GM12872 (cell line): ENCODE results near the gene ANKRD60.

Experiments used
- TF ChIP-seq, protein P1 (sequence below): IDR thresholded peaks from 3 replicates; pipeline ENCODE4 v1.5.1; 2011; ENCODE audit warnings: low read depth, mild to moderate bottlenecking, low read length, moderate library complexity; ENCODE audit not compliant: insufficient read depth

The ANKRD60 gene

GRCh38 chr20:58208944-58209343 is 19.5 kb downstream of the ANKRD60 start:
- TF ChIP-seq, protein P1, sequence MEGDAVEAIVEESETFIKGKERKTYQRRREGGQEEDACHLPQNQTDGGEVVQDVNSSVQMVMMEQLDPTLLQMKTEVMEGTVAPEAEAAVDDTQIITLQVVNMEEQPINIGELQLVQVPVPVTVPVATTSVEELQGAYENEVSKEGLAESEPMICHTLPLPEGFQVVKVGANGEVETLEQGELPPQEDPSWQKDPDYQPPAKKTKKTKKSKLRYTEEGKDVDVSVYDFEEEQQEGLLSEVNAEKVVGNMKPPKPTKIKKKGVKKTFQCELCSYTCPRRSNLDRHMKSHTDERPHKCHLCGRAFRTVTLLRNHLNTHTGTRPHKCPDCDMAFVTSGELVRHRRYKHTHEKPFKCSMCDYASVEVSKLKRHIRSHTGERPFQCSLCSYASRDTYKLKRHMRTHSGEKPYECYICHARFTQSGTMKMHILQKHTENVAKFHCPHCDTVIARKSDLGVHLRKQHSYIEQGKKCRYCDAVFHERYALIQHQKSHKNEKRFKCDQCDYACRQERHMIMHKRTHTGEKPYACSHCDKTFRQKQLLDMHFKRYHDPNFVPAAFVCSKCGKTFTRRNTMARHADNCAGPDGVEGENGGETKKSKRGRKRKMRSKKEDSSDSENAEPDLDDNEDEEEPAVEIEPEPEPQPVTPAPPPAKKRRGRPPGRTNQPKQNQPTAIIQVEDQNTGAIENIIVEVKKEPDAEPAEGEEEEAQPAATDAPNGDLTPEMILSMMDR, result no peak

DNA sequence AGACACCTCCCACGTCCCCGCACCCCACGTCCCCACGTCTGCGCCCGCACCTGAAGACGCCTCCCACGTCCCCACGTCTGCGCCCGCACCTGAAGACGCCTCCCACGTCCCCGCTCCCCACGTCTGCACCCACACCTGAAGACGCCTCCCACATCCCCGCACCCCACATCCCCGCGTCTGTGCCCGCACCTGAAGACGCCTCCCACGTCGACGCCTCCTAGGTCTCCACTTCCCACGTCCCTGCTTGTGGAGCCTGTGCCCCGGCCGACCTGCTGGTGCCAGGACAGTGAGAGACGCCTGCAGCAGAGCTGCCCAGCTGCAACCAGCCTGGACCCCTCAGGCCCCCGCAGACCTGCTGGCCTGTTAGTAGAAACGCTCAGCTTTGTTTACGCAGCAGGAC is 22.6 kb downstream of the ANKRD60 start:
- TF ChIP-seq, protein P1, result no peak

DNA sequence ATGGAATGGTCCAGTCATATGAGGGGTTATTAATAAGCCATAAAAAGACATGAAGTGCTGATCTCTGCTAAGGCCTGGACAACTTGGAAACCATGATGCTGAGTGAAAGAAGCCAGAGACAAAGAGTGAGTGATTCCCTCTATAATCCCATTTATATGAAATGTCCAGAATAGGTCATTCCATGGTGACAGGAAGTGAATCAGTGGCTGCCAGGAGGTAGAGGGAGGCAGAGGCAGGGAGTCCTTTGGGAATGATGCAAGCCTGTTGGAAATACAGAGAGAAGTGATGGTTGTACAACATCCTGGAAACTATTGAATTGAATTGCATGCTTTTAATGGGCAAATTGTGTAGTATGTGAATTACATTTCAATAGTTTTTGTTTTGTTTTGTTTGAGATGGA is 26.4 kb downstream of the ANKRD60 start:
- TF ChIP-seq, protein P1, result no peak

- TF ChIP-seq, protein P1, result no peak
These were observed 26.8 kb downstream of the ANKRD60 start for GRCh38 chr20:58201616-58202015.

- TF ChIP-seq, protein P1, result no peak
These were observed 29.0 kb downstream of the ANKRD60 start for GRCh38 chr20:58199469-58199868.

- TF ChIP-seq, protein P1, result no peak
These were observed 29.5 kb downstream of the ANKRD60 start for GRCh38 chr20:58198901-58199355.

DNA sequence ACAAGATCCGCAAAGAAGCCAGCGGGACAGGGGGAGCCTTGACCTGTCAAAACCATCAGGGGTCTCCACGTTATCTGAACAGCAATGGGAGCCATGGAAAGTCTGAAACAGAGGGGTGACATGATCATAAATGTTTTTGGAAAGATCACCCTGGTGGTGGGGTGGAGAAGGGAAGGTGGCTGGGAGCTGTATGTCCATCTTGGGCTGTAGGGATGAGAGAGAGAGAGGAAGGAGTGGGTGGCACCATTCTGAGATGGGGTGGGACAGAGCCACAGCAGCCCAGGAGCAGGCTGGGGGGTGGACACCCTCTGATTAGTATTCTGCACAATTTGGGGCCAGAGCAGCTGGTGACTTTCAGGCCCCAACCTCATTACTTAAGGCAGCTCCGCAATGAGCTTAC is 30.1 kb downstream of the ANKRD60 start:
- TF ChIP-seq, protein P1, result no peak

DNA sequence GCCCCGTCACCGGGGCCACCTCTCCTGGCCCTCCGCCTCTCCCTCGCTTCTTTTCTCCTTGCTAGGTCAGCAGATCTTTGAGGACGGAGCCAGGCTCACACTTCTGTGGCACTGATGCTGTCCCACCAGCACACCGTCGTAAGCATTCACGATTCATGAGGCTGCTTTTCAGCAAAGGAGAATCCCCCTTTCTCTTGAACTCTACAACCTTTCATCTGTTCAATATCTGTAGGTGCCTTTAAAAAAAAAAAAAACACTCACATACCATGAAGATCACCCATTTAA is 31.3 kb downstream of the ANKRD60 start:
- TF ChIP-seq, protein P1, result no peak
